Mesothelial cell of epicardium (in vitro differentiated cells): ENCODE results near the gene S100A14. TPM values are rescaled to one million over a fixed set of nuclear protein-coding genes. Genes with fewer than 3 reads are reported as not detected.

Source experiments
- DNase-seq, 2 experiments: peaks; one replicate each; pipeline ENCODE4 v3.0.0; 2021; ENCODE audit warnings: low spot score in 2 of 2; ENCODE audit not compliant: unreplicated experiment in 2 of 2
- H3K27ac Mint-ChIP-seq: 2 replicates; pipeline ENCODE4 v1.8.0; 2021; ENCODE audit warnings: mixed read lengths
- H3K27me3 Mint-ChIP-seq: 2 replicates; pipeline ENCODE4 v1.8.0; 2021; ENCODE audit warnings: low read depth, mixed read lengths
- H3K36me3 Mint-ChIP-seq: 2 replicates; pipeline ENCODE4 v1.8.0; 2021; ENCODE audit warnings: mixed read lengths
- H3K4me1 Mint-ChIP-seq: 2 replicates; pipeline ENCODE4 v1.8.0; 2021; ENCODE audit warnings: mixed read lengths
- H3K4me3 Mint-ChIP-seq: 2 replicates; pipeline ENCODE4 v1.8.0; 2021; ENCODE audit warnings: mild to moderate bottlenecking, moderate library complexity, mixed read lengths
- H3K9me3 Mint-ChIP-seq: 2 replicates; pipeline ENCODE4 v1.8.0; 2021; ENCODE audit warnings: mixed read lengths
- total RNA-seq: library from RNA; stranded (reverse); gene quantifications from 3 replicates; pipeline ENCODE4 v1.2.1, GENCODE V29; 2021
- TF ChIP-seq, protein P1 (sequence below): fragments of 200-600 bp; sonication (generic); IDR thresholded peaks from one replicate; pipeline ENCODE4 v1.5.0; 2021; ENCODE audit warnings: antibody characterized with exemption; ENCODE audit not compliant: unreplicated experiment

S100A14 gene
- total RNA-seq, 1 donor from 2014 or later, result 8.5 TPM

DNA sequence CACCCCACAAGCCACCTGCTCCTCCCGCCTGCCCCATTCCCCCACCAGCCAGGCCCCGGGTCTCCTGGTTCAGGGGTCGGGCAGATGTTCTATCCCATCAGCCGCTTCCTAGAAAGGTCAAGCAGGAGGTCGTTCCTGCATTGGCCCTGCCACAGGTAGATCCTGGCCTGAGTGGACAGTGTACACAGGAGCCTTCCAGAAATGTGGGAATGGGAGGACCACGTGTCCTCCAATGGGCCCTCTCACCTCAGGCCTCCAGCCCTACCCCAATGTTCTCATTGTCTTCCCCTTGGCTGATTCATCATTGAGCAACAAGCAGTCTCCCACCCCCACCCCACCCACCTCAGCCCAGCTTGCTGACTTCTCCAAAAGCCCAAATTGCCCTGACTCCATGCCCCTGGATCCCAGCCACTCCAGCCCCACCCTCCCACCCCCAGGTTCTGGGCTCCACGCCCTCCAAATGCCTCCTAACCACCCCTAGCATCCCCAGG lies 5.3 kb downstream of the S100A14 start:
- no peaks in the 10 kb centered on the region for H3K9me3 Mint-ChIP-seq
- no peak for DNase-seq
- H3K36me3 Mint-ChIP-seq, result no peaks in the 10 kb centered on the region
- H3K4me3 Mint-ChIP-seq, result no peak overlapping the region
- no peak overlapping the region for H3K27ac Mint-ChIP-seq
- H3K4me1 Mint-ChIP-seq, result peaks cover 70% of the 10 kb centered on the region
- no peaks in the 10 kb centered on the region for H3K27me3 Mint-ChIP-seq
- TF ChIP-seq, protein P1, sequence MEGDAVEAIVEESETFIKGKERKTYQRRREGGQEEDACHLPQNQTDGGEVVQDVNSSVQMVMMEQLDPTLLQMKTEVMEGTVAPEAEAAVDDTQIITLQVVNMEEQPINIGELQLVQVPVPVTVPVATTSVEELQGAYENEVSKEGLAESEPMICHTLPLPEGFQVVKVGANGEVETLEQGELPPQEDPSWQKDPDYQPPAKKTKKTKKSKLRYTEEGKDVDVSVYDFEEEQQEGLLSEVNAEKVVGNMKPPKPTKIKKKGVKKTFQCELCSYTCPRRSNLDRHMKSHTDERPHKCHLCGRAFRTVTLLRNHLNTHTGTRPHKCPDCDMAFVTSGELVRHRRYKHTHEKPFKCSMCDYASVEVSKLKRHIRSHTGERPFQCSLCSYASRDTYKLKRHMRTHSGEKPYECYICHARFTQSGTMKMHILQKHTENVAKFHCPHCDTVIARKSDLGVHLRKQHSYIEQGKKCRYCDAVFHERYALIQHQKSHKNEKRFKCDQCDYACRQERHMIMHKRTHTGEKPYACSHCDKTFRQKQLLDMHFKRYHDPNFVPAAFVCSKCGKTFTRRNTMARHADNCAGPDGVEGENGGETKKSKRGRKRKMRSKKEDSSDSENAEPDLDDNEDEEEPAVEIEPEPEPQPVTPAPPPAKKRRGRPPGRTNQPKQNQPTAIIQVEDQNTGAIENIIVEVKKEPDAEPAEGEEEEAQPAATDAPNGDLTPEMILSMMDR, result no peak

DNA sequence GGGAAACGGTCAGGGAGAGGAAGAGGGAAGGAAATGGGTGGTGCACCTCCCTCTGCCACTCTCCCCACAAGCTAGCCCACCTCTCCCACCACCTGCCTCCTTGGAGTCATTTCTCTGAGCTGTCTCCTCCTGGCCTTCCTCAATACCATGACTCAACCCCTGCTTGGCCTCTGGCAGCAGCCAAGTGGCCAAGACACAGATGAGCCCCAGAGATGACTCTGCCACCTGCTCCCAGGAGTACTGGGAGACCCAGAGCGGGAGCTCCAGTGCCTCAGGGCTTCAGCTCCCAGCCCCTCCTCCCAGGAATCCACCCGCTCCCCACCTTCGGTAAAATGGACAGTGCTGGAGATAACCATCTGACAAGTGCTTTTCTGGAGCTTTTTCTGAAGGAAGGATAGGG lies 5.8 kb downstream of the S100A14 start:
- no peak overlapping the region for H3K4me3 Mint-ChIP-seq
- DNase-seq, result no peak
- no peaks in the 10 kb centered on the region for H3K9me3 Mint-ChIP-seq
- peaks cover 69% of the 10 kb centered on the region for H3K4me1 Mint-ChIP-seq
- H3K27ac Mint-ChIP-seq, result peak overlapping the region; percentile 47
- TF ChIP-seq, protein P1, result no peak
- H3K27me3 Mint-ChIP-seq, result no peaks in the 10 kb centered on the region
- H3K36me3 Mint-ChIP-seq, result no peaks in the 10 kb centered on the region

DNA sequence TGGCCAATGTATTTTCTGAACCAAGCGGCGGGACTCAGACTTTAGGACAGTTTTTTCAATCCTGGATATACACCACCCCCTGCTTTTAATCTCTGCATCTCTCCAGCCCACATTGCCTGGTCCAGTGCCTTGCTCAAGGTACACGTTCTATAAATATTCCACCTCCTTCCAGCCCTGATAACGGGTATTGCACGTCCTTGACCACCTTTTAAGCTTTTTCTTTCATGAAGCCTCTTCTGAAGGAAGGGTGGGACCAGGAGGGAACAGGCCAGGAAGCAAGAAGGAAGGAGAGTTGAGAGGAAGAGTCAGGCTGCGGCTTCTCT lies 6.6 kb downstream of the S100A14 start:
- peaks cover 3% of the 10 kb centered on the region for H3K36me3 Mint-ChIP-seq
- no peak overlapping the region for H3K4me3 Mint-ChIP-seq
- H3K27ac Mint-ChIP-seq, result peak overlapping the region; percentile 13
- H3K4me1 Mint-ChIP-seq, result peaks cover 65% of the 10 kb centered on the region
- no peaks in the 10 kb centered on the region for H3K9me3 Mint-ChIP-seq
- H3K27me3 Mint-ChIP-seq, result no peaks in the 10 kb centered on the region
- DNase-seq, result no peak
- TF ChIP-seq, protein P1, result no peak

DNA sequence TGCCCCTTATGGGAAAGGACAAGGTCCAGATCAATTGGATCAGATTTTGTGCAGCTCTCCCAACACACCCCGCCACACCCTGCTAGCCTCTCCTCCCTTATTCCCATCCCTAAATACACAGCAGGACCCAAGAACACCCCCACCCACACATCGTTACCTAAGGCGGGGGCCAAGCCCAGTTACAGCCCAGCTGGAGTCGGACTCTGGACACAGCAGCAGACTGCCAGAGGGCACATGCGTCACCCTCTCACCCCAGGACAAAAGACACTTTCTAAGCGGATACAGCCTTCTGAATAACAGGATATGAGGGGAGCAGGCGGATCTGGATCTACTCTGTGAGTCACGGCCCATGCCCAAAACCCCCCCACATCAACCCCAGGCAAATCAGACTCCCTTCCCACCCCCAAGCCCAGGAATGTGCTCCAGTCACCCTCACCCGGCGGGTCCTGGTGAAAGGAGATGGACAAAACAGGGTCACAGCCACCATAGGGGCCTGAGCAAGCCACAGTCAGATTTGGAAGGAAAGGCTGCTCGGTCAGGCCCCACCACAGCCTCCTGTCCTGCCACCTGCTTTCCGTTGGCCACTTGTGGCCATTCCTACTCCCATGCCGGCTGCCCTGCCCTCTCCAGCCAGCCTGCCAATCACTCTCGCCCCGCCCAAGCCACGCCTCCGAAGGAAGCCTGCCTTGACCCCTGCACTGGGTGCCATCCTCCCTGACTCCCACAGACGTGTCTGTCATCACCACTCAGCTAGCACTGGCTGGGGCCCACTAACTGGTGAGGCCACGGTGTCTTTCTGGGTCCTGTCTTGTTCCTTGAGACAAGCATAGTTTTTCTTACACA lies 7.2 kb downstream of the S100A14 start:
- Mint-ChIP-seq H3K27me3 (no peaks in the 10 kb centered on the region), H3K4me3 (peak overlapping the region; percentile 28), H3K36me3 (peaks cover 3% of the 10 kb centered on the region), H3K4me1 (peaks cover 59% of the 10 kb centered on the region), H3K9me3 (no peaks in the 10 kb centered on the region), H3K27ac (peak overlapping the region; percentile 92)
- DNase-seq, result no peak
- TF ChIP-seq, protein P1, result no peak

DNA sequence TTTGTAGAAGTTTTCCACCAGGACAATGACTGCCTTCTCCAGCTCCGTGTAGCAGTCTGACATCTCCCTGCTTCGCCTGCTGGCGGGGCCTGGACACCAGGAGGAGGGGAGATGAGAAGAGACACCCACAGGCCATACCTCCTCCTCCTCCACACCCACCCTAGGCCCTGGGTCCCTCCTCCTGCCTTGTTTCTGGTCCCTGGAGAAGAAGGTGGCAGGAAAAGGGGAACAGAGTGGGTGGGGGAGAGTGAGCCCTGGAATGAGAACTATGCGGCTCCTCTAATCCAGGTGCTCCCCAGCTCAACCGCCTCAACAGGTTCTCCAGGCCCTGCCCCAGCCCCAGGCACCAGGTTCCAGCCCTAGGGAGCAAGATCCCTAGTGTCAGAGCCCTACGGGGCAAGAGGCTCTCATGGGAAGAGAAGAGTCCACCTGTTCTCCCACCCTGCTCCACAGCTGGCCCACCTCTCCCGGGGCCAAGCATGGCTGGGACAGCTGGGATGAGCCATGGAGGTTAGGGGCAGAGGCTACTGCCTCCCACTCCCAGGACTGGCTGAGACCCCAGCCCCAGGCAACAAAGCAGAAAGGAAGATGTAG lies 7.9 kb downstream of the S100A14 start:
- Mint-ChIP-seq H3K27ac (peak overlapping the region; percentile 92), H3K36me3 (peaks cover 3% of the 10 kb centered on the region), H3K4me1 (peaks cover 54% of the 10 kb centered on the region), H3K4me3 (no peak overlapping the region), H3K27me3 (no peaks in the 10 kb centered on the region), H3K9me3 (no peaks in the 10 kb centered on the region)
- no peak for DNase-seq
- TF ChIP-seq, protein P1, result no peak
